GM12873 (cell line): ENCODE measurements around the gene SH2D7.
A peak's percentile ranks its signal among the peaks of the same experiment; 100 is the strongest.

Experiments used
- TF ChIP-seq, protein P1 (sequence below): IDR thresholded peaks from 2 replicates; pipeline ENCODE4 v1.5.1; 2012; ENCODE audit warnings: low read depth, mild to moderate bottlenecking, moderate library complexity, low read length, control low read depth; ENCODE audit not compliant: insufficient read depth; ENCODE audit errors: missing control alignments

Gene SH2D7

DNA sequence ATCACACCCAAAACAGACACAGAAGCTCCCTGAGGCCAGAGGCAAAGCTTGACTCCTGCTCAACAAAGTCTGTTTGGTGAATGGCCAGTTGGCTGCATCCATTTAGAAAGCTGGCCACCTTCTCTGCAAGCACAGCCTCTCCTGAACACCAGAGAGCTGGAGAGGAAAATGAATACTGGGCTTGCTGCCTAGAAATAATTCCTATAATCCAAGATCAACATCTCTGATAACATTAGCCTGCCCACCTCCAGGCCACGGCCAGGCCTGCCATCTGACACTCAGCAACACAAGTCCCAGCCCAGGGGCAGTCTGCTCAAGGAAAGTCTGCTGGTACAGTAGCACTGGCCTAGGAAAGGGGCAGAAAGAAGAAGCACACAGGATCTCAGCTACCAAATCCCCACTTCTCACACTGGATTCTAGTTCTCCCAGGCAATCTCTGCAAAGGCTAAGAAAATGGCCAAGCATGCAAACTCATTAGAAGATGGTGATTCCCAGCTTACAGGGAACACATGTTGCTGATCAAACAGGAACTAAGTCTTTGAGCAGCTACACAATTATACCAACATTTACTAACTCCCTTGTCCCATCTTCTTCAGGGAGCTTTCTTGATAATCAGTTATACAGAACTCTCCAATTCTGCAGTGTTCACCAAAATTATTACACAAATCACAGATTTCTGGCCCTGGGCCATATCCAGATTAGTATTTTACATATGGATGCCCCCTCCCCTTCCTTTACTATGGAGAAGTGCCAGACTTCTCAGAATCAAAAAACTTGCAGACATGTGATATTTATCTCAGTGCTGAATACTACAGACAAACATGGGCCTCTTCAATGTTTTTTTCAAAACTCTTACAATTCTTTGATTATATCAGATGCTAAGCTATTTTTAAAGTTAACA, 24.8 kb upstream of the SH2D7 start:
- TF ChIP-seq, protein P1, sequence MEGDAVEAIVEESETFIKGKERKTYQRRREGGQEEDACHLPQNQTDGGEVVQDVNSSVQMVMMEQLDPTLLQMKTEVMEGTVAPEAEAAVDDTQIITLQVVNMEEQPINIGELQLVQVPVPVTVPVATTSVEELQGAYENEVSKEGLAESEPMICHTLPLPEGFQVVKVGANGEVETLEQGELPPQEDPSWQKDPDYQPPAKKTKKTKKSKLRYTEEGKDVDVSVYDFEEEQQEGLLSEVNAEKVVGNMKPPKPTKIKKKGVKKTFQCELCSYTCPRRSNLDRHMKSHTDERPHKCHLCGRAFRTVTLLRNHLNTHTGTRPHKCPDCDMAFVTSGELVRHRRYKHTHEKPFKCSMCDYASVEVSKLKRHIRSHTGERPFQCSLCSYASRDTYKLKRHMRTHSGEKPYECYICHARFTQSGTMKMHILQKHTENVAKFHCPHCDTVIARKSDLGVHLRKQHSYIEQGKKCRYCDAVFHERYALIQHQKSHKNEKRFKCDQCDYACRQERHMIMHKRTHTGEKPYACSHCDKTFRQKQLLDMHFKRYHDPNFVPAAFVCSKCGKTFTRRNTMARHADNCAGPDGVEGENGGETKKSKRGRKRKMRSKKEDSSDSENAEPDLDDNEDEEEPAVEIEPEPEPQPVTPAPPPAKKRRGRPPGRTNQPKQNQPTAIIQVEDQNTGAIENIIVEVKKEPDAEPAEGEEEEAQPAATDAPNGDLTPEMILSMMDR: no peak

DNA sequence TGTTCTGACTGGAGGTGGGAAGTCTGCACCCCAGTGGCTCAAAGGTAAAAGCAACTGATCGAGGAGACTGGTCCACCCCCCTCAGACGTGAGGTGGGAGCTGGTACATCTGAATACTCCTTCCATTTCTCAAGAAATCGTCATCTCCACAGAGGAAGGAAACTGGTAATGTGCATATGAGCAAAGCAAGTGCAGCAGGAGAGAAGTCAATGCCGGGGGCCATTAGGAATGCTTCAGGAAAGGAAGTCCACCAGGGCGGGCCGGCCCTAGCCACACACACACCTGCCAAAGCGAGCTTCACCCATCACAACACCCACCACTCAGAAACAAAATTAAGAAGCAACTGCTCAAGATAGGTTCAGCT, 23.3 kb upstream of the SH2D7 start:
- TF ChIP-seq, protein P1: peak; percentile 24

DNA sequence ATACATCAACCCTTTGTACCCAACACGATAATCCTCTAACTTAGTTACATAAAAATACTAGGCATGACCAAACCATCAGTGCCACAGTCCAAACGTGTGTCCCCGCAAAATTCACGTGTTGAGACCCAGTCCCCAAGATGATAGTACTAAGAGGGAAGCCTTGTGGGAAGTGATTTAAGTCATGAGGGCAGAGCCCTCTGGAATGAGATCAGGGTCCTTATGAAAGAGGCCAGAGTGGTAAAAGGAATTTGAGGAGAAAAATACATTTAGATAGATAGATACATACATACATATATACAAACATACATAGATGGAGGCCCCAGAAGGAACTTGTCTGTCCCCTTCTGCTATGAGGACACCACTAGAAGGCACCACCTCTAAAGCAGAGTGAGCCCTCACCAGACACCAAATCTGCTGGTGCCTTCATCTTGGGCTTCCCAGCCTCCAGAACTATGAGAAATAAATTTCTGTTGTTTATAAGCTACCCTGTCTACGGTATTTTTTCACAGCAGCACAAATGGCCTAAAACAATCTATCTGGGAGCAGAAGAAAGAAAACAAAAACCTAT, 22.8 kb upstream of the SH2D7 start:
- TF ChIP-seq, protein P1: peak; percentile 13

DNA sequence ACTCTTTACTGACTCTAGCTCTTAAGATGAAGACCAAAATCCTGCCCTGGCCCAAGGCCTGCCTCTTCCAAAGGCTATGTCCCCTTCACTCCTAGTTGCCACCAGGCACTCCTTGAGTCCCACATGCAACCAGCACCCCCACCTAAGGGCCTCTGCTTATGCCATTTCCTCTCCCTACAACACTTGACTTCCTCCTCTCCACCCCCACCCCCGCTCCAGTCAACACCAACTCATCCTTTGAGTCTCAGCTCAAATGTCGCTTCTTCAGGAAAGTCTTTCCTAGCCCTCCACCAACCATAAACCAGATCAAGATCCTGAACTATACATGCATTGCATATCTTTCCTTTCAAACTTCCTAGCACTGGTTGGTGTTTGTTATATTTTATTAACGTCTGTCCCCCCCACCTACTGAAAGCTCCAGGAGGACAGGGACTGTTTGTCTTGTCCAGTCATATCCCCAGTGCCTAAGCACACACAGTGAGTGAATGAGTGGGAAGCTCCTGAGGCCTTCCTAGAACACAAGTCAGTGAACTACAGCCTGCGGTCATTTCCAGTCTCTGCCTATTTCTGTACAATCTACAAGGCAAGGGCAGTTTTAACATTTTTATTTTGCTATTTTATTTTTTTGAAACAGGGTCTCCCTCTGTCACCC, 22.2 kb upstream of the SH2D7 start:
- TF ChIP-seq, protein P1: no peak

DNA sequence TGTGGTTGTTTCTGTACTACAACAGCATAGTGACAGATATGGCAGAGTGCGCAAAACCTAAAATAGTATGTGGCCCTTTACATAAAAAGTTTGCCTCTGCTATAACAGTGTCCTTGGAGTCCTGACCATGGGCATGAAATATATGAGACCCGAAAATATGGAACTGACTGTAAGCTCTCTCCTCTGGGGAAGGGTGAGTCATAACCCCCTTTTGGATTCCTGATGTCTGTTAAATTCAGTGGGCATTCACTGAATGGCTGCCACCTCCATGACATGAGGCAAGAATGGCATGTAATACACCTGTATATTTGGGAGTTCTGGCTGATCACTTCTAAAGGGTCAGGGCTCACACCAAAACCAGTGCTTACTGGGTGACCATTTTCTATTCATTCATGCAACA, 21.0 kb upstream of the SH2D7 start:
- TF ChIP-seq, protein P1: no peak

DNA sequence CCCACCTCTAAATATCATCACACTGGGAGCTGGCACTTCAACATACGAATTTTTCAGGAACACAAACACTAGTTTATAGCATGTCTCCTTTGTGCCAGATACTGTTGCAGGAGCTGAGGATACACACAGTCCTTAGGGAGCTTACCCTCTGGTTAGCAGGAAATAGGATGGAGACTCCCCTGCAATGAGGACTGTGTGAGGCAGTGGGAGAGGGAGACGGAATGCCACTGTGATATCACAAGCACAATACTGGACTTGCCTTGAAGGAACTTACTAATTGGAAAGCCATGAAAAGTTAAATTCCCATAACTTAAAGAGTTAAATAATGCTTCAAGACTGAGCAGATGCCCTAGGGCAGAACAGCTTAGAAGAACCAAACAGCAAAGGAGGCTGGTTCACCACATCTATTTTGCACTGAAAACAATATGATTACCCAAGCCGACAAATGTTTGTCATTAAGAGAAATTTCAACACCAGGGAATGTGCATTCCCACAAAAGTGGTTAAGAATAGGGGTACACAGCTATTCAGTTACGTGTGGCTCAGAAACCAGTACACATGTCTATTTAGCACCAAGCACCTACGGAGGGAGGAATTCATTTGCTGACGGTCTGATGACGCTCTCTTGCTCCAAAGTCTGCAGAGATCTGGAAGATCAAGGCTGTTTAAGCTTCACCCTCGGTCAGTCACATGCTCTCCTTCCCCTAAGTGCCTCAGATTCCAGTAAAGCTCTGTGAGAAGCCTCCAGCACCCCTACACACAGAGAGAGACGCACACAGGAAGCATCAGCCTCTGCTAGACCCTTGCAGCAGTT, 20.1 kb upstream of the SH2D7 start:
- TF ChIP-seq, protein P1: no peak
